ENCODE data around the gene IL23A. TPM values are rescaled to one million over a fixed set of nuclear protein-coding genes. Genes with fewer than 3 reads are reported as not detected.
"Not testable (repeated sequence)": the region's sequence is repeated elsewhere in the genome, so short reads cannot be mapped to it uniquely, and the experiment has no call there.

The IL23A gene
- total RNA-seq, 4 donors from 2014 or later, result not detected

DNA sequence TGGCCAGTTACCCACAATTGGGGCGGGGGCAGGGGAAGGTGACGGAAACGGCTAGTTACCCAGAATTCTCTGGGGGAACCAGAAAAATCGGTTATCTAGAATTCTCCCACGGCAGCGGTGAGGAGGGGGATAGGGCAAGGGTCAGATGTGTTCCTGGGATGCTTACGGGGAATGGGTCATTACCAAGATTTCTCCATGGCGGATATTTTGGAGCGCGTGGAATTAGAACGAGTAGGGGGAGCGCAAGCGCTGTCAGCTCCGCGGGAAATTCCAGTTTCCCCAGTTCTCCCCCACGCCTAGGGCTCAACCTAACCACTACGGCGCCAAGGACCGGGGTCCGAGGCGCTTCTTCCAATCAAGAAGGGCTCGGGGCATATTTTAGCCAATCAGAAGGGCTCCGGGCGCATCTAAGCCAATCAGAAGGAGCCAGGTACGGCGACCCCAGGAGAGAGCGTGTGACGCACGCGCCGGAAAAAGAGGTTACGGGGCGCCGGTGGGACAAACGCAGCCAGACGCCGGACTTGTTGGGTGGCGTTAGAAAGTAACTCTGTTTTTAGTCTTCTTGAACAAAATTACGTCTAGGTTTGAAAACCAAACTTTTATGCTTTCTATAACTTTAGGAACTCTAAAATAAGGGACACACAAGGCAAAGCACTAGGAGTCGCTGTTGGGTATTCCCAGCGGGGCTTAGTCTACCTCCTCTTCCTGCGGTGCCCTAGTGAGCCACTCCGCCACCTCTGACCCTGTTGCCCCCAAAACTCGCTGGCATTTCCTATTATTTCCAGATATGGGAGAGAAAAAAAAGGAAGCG lies 4.8 kb upstream of the IL23A start, which contains the start of gene PAN2:
PAN2 (minus strand) TSS at position 322 of the 811 bp plus-strand sequence. CDS start 906 bp downstream, outside the sequence.
- Histone ChIP-seq H3K4me1 (peaks cover 0 to 17% (median 10%) of the 10 kb centered on the region in 4 donors), H3K9me3 (no peaks in the 10 kb centered on the region), H3K27ac (peak within 1 kb of the TSS; percentile 84 to 96 (median 92)), H3K27me3 (no peaks in the 10 kb centered on the region), H3K4me3 (peak within 1 kb of the TSS; percentile 46 to 63 (median 52)), H3K36me3 (peaks cover 0 to 4% (median 0%) of the 10 kb centered on the region in 3 donors)
- 0% methylated on average over 45 of the region's 45 CpGs for WGBS, 2 donors
- DNase-seq (ENCODE audit: low spot score in 2 of 2), result peak; percentile 95
- TF ChIP-seq, protein P1, sequence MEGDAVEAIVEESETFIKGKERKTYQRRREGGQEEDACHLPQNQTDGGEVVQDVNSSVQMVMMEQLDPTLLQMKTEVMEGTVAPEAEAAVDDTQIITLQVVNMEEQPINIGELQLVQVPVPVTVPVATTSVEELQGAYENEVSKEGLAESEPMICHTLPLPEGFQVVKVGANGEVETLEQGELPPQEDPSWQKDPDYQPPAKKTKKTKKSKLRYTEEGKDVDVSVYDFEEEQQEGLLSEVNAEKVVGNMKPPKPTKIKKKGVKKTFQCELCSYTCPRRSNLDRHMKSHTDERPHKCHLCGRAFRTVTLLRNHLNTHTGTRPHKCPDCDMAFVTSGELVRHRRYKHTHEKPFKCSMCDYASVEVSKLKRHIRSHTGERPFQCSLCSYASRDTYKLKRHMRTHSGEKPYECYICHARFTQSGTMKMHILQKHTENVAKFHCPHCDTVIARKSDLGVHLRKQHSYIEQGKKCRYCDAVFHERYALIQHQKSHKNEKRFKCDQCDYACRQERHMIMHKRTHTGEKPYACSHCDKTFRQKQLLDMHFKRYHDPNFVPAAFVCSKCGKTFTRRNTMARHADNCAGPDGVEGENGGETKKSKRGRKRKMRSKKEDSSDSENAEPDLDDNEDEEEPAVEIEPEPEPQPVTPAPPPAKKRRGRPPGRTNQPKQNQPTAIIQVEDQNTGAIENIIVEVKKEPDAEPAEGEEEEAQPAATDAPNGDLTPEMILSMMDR (IDR thresholded peaks at IDR 0.05), result peak; percentile 48 to 78 (median 62)
- peak; percentile 73 to 75 for TF ChIP-seq POLR2A (IDR thresholded peaks at IDR 0.05)
- peak; percentile 85 to 96 for TF ChIP-seq EP300 (IDR thresholded peaks at IDR 0.05)

DNA sequence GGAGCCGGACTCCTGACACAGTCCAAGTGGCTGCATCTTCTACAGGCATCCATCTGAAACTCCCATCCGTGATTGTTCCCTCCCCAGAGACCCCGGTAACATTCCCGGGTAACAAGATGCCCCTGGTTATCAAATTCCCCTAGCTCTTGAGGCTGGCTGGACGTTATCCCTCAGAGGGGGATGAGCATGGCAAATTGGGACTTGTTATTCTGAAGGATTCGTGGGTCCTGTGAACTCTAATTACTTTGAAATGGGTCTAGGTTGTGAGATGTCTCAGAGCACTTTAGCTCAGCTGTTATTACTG lies 4.2 kb upstream of the IL23A start:
- Histone ChIP-seq H3K36me3 (peaks cover 0 to under 1% (median 0%) of the 10 kb centered on the region in 3 donors), H3K27ac (peak overlapping the region; percentile 84 to 96 (median 92)), H3K4me3 (peak overlapping the region; percentile 46 to 63 (median 52)), H3K4me1 (peaks cover 0 to 17% (median 10%) of the 10 kb centered on the region in 4 donors), H3K27me3 (no peaks in the 10 kb centered on the region), H3K9me3 (no peaks in the 10 kb centered on the region)
- WGBS, 2 donors, result 6 to 10% methylated on average over 6 of the region's 6 CpGs
- TF ChIP-seq EP300 (IDR thresholded peaks at IDR 0.05), result no peak
- TF ChIP-seq POLR2A (IDR thresholded peaks at IDR 0.05), result no peak
- TF ChIP-seq, protein P1 (IDR thresholded peaks at IDR 0.05), result no peak
- DNase-seq (ENCODE audit: low spot score in 2 of 2), result no peak

DNA sequence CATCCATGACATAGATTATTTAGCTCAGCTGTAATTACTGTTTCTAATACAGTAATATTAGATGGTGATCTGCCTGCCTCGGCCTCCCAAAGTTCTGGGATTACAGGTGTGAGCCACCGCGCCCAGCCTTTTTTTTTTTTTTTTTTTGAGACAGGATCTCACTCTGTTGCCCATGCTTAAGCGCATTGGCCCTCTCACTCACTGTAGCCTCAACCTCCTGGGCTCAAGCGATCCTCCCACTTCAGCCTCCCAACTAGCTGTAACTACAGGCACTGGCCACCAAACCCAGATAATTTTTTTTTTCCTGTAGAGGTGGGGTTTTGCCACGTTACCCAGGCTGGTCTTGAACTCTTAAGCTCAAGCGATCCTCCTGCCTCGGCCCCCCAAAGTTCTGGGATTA lies 3.2 kb upstream of the IL23A start:
- not testable (repeated sequence) for H3K4me3 ChIP-seq; H3K9me3 ChIP-seq; DNase-seq (ENCODE audit: low spot score in 2 of 2); H3K27ac ChIP-seq; H3K36me3 ChIP-seq; H3K27me3 ChIP-seq
- 95 to 97% methylated on average over 8 of the region's 8 CpGs for WGBS, 2 donors
- peaks cover 0 to 17% (median 10%) of the 10 kb centered on the region in 4 donors for H3K4me1 ChIP-seq

DNA sequence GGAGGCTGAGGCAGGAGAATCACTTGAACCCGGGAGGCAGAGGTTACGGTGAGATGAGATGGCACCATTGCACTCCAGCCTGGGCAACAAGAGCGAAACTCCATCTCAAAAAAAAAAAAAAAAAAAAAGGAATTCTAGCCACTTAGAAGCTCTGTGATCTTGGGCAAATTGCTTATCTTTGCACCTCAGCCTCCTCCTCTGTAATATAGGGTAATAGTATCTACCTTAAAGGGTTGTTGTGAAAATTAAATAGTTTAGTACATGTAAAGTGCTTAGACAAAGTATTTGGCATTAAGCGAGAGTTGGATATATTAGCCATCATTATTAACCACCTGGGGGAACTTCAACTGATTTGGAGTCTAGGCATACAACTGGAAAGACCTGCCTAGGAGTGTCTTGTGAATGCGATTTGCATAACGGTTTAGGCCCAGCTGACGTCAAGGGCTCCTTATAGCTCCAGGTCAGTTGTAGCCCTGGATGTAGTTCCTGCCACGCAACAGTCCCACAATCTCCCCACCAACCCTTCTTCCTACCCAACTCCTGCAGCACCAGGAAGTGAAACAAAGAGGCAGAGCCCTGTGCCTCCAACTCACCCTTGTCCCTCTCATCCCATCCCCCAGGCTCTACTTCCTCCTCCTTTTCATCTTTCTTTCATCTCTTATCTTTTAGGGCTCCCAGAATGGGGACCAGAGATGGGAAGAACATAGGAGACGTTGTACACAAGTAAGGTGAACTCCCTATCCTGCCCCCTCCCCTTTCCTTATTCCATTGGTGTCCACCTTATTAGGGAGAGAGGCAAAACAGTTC lies 2.1 kb upstream of the IL23A start:
- DNase-seq (ENCODE audit: low spot score in 2 of 2), result no peak
- Histone ChIP-seq H3K36me3 (peaks cover 0 to 10% (median 0%) of the 10 kb centered on the region in 3 donors), H3K9me3 (no peaks in the 10 kb centered on the region), H3K4me3 (no peak overlapping the region), H3K27ac (no peak overlapping the region), H3K4me1 (peaks cover 0 to 17% (median 10%) of the 10 kb centered on the region in 4 donors), H3K27me3 (no peaks in the 10 kb centered on the region)
- TF ChIP-seq POLR2A (IDR thresholded peaks at IDR 0.05) (no peak), EP300 (IDR thresholded peaks at IDR 0.05) (no peak)
- TF ChIP-seq, protein P1 (IDR thresholded peaks at IDR 0.05), result no peak
- WGBS, 2 donors, result 84% methylated on average over 9 of the region's 9 CpGs

DNA sequence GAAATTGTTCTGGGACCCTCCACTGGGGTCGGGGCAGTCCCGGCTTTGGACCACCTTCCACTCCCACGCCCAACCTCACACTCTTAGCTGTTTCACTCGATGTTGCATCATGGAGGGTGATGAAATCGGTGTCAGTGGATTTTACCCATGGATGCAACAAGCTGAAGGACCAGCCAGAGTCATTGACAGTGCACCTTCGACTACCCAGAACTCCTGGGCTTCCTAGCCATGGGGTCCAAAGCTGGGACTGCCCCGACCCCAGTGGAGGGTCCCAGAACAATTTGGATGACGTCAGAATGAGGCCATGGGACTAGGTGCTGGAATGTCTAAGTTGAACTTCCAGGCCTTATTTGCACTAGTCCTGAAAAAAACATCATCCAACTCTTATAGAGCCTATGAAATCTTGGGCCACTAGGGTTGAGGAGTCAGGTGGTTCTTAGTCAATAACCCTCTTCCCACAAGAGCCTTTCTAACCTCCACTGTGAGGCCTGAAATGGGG lies 882 bp upstream of the IL23A start:
- Histone ChIP-seq H3K27me3 (no peaks in the 10 kb centered on the region), H3K27ac (peak overlapping the region in 1 of 4 donors; percentile 76), H3K4me3 (no peak overlapping the region), H3K36me3 (peaks cover 0 to 23% (median 0%) of the 10 kb centered on the region in 3 donors), H3K9me3 (no peaks in the 10 kb centered on the region), H3K4me1 (peaks cover 0 to 12% (median 8%) of the 10 kb centered on the region in 4 donors)
- no peak for TF ChIP-seq POLR2A (IDR thresholded peaks at IDR 0.05)
- TF ChIP-seq, protein P1 (IDR thresholded peaks at IDR 0.05), result no peak
- TF ChIP-seq EP300 (IDR thresholded peaks at IDR 0.05), result no peak
- whole genome bisulfite sequencing, 2 donors, result 76 to 84% methylated on average over 8 of the region's 8 CpGs
- DNase-seq (ENCODE audit: low spot score in 2 of 2), result no peak

All from tibial nerve (tissue), 4 donors.